Fibroblast of the aortic adventitia (primary cell): ENCODE results near the gene LRRC14B. TPM values are rescaled to one million over a fixed set of nuclear protein-coding genes. Genes with fewer than 3 reads are reported as not detected.
A peak's percentile ranks its signal among the peaks of the same experiment; 100 is the strongest.
"Not testable (repeated sequence)": the region's sequence is repeated elsewhere in the genome, so short reads cannot be mapped to it uniquely, and the experiment has no call there.

Experiments used
- DNase-seq: peaks from one replicate; pipeline ENCODE4 v3.0.0-alpha.2; 2010; ENCODE audit warnings: low read depth
- H3K4me3 ChIP-seq: 2 replicates; pipeline ENCODE4 v1.5.1; 2011; ENCODE audit warnings: low read depth, mild to moderate bottlenecking, control low read depth, low read length, moderate library complexity
- CTCF ChIP-seq: IDR thresholded peaks from 2 replicates; pipeline ENCODE4 v1.5.1; 2011; ENCODE audit warnings: mild to moderate bottlenecking, low read length, control low read depth, inconsistent platforms; ENCODE audit not compliant: insufficient read depth
- total RNA-seq: library from RNA; depleted of rRNA; stranded (reverse); fragments of >200 nt; gene quantifications from 2 replicates; pipeline ENCODE4 v1.2.3, GENCODE V29; 2012; ENCODE audit warnings: low replicate concordance

Gene LRRC14B
- total RNA-seq, 1 donor = not detected

- TF ChIP-seq CTCF = no peak
- no peak overlapping the region for H3K4me3 ChIP-seq
- DNase-seq = no peak
Measured at GRCh38 chr5:163841-164240, 27.5 kb upstream of the LRRC14B start.

GRCh38 chr5:164244-164643 is 27.1 kb upstream of the LRRC14B start:
- no peak for DNase-seq
- no peak for TF ChIP-seq CTCF
- H3K4me3 ChIP-seq = no peak overlapping the region

GRCh38 chr5:164783-165182 is 26.5 kb upstream of the LRRC14B start:
- not testable (repeated sequence) for DNase-seq, H3K4me3 ChIP-seq

GRCh38 chr5:166441-167372 is 24.6 kb upstream of the LRRC14B start:
- no peak overlapping the region for H3K4me3 ChIP-seq
- DNase-seq = no peak
- TF ChIP-seq CTCF = no peak

GRCh38 chr5:167511-167910 is 23.8 kb upstream of the LRRC14B start:
- no peak for DNase-seq
- no peak overlapping the region for H3K4me3 ChIP-seq
- no peak for TF ChIP-seq CTCF

GRCh38 chr5:167982-168660 is 23.2 kb upstream of the LRRC14B start:
- no peak for TF ChIP-seq CTCF
- peak; percentile 91 for DNase-seq
- H3K4me3 ChIP-seq = no peak overlapping the region

- no peak for TF ChIP-seq CTCF
- DNase-seq = peak; percentile 18
- H3K4me3 ChIP-seq = no peak overlapping the region
Measured at GRCh38 chr5:169071-169727, 22.1 kb upstream of the LRRC14B start.
